NCI-H345 treated with DMSO at 0.1 percent for 48 hours (cell line): Measurements from ENCODE around the gene ZSCAN5B.
A peak's percentile ranks its signal among the peaks of the same experiment; 100 is the strongest.

Source experiments
- DNase-seq: peaks from one replicate; lab custom pipeline; 2025; ENCODE audit not compliant: unreplicated experiment; lab: John Stamatoyannopoulos, UW

ZSCAN5B gene

GRCh38 chr19:56147307-56147706 is 50.3 kb downstream of the ZSCAN5B start:
- no peak for DNase-seq

GRCh38 chr19:56146904-56147303 is 50.7 kb downstream of the ZSCAN5B start:
- DNase-seq, result no peak

- no peak for DNase-seq
Observed at GRCh38 chr19:56145698-56146097, 51.9 kb downstream of the ZSCAN5B start.

GRCh38 chr19:56144831-56145230 is 52.8 kb downstream of the ZSCAN5B start:
- DNase-seq, result no peak

- no peak for DNase-seq
Observed at GRCh38 chr19:56144376-56144775, 53.2 kb downstream of the ZSCAN5B start.

- DNase-seq, result no peak
Observed at GRCh38 chr19:56142897-56143434, 54.6 kb downstream of the ZSCAN5B start.

- DNase-seq, result no peak
Observed at GRCh38 chr19:56142087-56142787, 55.3 kb downstream of the ZSCAN5B start.

- no peak for DNase-seq
Observed at GRCh38 chr19:56141417-56141993, 56.1 kb downstream of the ZSCAN5B start.

GRCh38 chr19:56140583-56141416 is 56.8 kb downstream of the ZSCAN5B start, which contains the start of gene ZNF444:
Gene ZNF444 (plus strand): TSS chr19:56141287. CDS start chr19:56146912, 5,625 bp downstream.
- DNase-seq, result peak; percentile 97

GRCh38 chr19:56139847-56140582 is 57.6 kb downstream of the ZSCAN5B start:
- DNase-seq, result no peak
